Loucy (cell line): ENCODE measurements around the gene TSPEAR.

ENCODE experiments used
- H2AFZ ChIP-seq: fragments of 200-600 bp; sonication (generic); 2 replicates; pipeline ENCODE4 v1.6.0; 2016; ENCODE audit warnings: antibody characterized with exemption, mild to moderate bottlenecking, low read length, moderate library complexity
- H3F3A ChIP-seq: fragments of 200-600 bp; 2 replicates; pipeline ENCODE4 v1.6.0; 2016; ENCODE audit warnings: antibody characterized with exemption, low read depth, mild to moderate bottlenecking
- H3K27me3 ChIP-seq: fragments of 200-600 bp; sonication (generic); 2 replicates; pipeline ENCODE4 v1.6.1; 2014; ENCODE audit warnings: low read length, mild to moderate bottlenecking; ENCODE audit not compliant: insufficient read depth, poor library complexity, severe bottlenecking
- H3K36me3 ChIP-seq: fragments of 200-600 bp; sonication (generic); 2 replicates; pipeline ENCODE4 v1.6.1; 2016; ENCODE audit warnings: low read length; ENCODE audit not compliant: insufficient read depth
- H3K4me1 ChIP-seq: fragments of 200-600 bp; sonication (generic); 2 replicates; pipeline ENCODE4 v1.5.1; 2014; ENCODE audit warnings: low read length, mild to moderate bottlenecking; ENCODE audit not compliant: insufficient read depth, poor library complexity, severe bottlenecking
- H3K4me2 ChIP-seq: fragments of 200-600 bp; sonication (generic); 2 replicates; pipeline ENCODE4 v1.6.0; 2014; ENCODE audit warnings: antibody characterized with exemption, low read length, low read depth, mild to moderate bottlenecking; ENCODE audit not compliant: poor library complexity, severe bottlenecking
- H3K4me3 ChIP-seq: fragments of 200-600 bp; sonication (generic); 2 replicates; pipeline ENCODE4 v1.5.1; 2014; ENCODE audit warnings: low read length, mild to moderate bottlenecking, mixed read lengths; ENCODE audit not compliant: poor library complexity, severe bottlenecking
- H3K79me2 ChIP-seq: fragments of 200-600 bp; sonication (generic); 2 replicates; pipeline ENCODE4 v1.6.1; 2014; ENCODE audit warnings: low read length; ENCODE audit not compliant: insufficient read depth
- H3K9ac ChIP-seq: fragments of 200-600 bp; sonication (generic); 2 replicates; pipeline ENCODE4 v1.6.0; 2014; ENCODE audit warnings: mild to moderate bottlenecking, low read depth, low read length, moderate library complexity; ENCODE audit not compliant: poor library complexity, severe bottlenecking
- H3K9me2 ChIP-seq: fragments of 200-600 bp; sonication (generic); replicated peaks from 2 replicates; pipeline ENCODE4 v1.6.1; 2016; ENCODE audit warnings: low read depth, low read length, mixed read lengths
- H3K9me3 ChIP-seq: fragments of 200-600 bp; sonication (generic); 2 replicates; pipeline ENCODE4 v1.6.1; 2014; ENCODE audit warnings: mild to moderate bottlenecking, antibody characterized with exemption, low read length, low read depth; ENCODE audit not compliant: insufficient read depth
- H4K20me1 ChIP-seq: fragments of 200-600 bp; sonication (generic); 2 replicates; pipeline ENCODE4 v1.6.0; 2014; ENCODE audit warnings: antibody characterized with exemption, low read length, mild to moderate bottlenecking; ENCODE audit not compliant: insufficient read depth, poor library complexity, severe bottlenecking
- EZH2phosphoT487 ChIP-seq: fragments of 200-600 bp; IDR thresholded peaks from 2 replicates; pipeline ENCODE4 v1.6.1; 2018; ENCODE audit warnings: antibody characterized with exemption, mild to moderate bottlenecking, moderate library complexity, borderline replicate concordance
- TF ChIP-seq, protein P1 (sequence below): fragments of 200-600 bp; sonication (generic); conservative IDR thresholded peaks from 2 replicates; pipeline ENCODE4 v1.5.1; 2014; ENCODE audit warnings: mild to moderate bottlenecking, antibody characterized with exemption, low read length

The TSPEAR gene

GRCh38 chr21:44704636-44705001 lies 6.8 kb downstream of the TSPEAR start:
- no peak overlapping the region for H3K4me2 ChIP-seq
- H3K4me3 ChIP-seq = no peak overlapping the region
- H3K9ac ChIP-seq = no peak overlapping the region
- no peak overlapping the region for H2AFZ ChIP-seq
- TF ChIP-seq, protein P1, sequence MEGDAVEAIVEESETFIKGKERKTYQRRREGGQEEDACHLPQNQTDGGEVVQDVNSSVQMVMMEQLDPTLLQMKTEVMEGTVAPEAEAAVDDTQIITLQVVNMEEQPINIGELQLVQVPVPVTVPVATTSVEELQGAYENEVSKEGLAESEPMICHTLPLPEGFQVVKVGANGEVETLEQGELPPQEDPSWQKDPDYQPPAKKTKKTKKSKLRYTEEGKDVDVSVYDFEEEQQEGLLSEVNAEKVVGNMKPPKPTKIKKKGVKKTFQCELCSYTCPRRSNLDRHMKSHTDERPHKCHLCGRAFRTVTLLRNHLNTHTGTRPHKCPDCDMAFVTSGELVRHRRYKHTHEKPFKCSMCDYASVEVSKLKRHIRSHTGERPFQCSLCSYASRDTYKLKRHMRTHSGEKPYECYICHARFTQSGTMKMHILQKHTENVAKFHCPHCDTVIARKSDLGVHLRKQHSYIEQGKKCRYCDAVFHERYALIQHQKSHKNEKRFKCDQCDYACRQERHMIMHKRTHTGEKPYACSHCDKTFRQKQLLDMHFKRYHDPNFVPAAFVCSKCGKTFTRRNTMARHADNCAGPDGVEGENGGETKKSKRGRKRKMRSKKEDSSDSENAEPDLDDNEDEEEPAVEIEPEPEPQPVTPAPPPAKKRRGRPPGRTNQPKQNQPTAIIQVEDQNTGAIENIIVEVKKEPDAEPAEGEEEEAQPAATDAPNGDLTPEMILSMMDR = no peak
- no peak for TF ChIP-seq EZH2phosphoT487
- no peaks in the 10 kb centered on the region for H4K20me1 ChIP-seq
- no peaks in the 10 kb centered on the region for H3K79me2 ChIP-seq
- no peaks in the 10 kb centered on the region for H3K9me3 ChIP-seq
- H3K27me3 ChIP-seq = no peaks in the 10 kb centered on the region
- H3K4me1 ChIP-seq = no peaks in the 10 kb centered on the region
- H3K36me3 ChIP-seq = no peaks in the 10 kb centered on the region
- H3F3A ChIP-seq = no peaks in the 10 kb centered on the region
- H3K9me2 ChIP-seq = no peaks in the 10 kb centered on the region

DNA sequence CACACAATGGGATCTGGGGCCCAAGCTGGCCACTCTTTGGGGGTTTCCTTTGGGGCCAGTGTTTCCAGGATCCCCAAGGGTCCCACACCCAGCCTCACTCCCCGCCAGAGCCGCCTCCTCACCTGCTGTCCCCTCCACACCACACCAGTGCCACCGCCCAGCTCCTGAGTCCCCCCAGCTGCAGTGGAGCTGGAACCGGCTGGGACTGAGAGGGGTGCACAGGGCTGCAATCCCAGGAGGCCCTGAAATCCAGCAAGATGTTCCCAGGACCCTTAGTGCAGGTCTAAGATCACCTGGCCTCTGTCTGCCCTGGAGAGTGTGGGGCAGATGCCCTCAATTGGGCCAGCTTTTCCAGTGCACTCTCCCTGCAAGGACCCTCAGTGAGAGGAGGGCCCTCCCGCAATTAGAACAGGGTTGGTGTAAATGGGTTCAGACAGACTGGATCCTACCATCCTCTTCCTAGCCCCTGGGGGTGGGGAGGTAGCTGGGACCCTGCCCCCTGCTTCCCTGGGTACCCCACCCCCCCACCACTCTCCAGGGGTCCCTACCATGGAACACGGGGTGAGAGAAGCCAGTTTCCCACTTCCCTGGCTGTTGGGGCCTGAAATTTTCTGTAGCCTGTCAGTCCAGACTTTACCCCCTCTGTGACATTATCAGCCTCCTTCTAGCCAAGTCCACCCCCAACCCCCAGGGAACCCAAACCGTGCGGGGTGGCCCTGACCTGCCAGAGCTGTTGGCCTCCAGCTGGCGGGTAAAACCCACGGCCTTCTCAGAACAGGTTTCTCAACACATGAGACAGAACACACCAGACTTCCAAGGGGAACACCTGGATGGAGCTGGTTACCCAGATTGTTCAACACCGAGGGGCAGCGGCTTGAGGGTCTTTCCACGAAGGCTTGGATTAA lies 7.4 kb downstream of the TSPEAR start:
- Histone ChIP-seq H3K79me2 (no peaks in the 10 kb centered on the region), H3K4me2 (no peak overlapping the region), H3F3A (no peaks in the 10 kb centered on the region), H3K36me3 (no peaks in the 10 kb centered on the region), H3K4me1 (no peaks in the 10 kb centered on the region), H3K9me3 (no peaks in the 10 kb centered on the region), H3K9ac (no peak overlapping the region), H3K4me3 (no peak overlapping the region), H3K27me3 (no peaks in the 10 kb centered on the region), H3K9me2 (no peaks in the 10 kb centered on the region), H2AFZ (no peak overlapping the region), H4K20me1 (no peaks in the 10 kb centered on the region)
- TF ChIP-seq, protein P1 = no peak
- TF ChIP-seq EZH2phosphoT487 = no peak

- Histone ChIP-seq H3K9me2 (no peaks in the 10 kb centered on the region), H3K36me3 (no peaks in the 10 kb centered on the region), H3K27me3 (no peaks in the 10 kb centered on the region), H3K4me2 (no peak overlapping the region), H3K9me3 (no peaks in the 10 kb centered on the region), H3K4me1 (no peaks in the 10 kb centered on the region), H3F3A (no peaks in the 10 kb centered on the region), H2AFZ (no peak overlapping the region), H3K9ac (no peak overlapping the region), H3K4me3 (no peak overlapping the region), H4K20me1 (no peaks in the 10 kb centered on the region), H3K79me2 (no peaks in the 10 kb centered on the region)
- TF ChIP-seq, protein P1 = no peak
- no peak for TF ChIP-seq EZH2phosphoT487
Measured at GRCh38 chr21:44702973-44703730, 8.2 kb downstream of the TSPEAR start.
